ENCODE data around the gene HLA-DOA. TPM values are rescaled to one million over a fixed set of nuclear protein-coding genes. Genes with fewer than 3 reads are reported as not detected.

HLA-DOA gene
- total and polyA plus RNA-seq, 2 of the 8 experiments (the other 6 are each of a cell fraction or from before 2014, with no cell fraction given): 23.7 to 89.0 TPM

DNA sequence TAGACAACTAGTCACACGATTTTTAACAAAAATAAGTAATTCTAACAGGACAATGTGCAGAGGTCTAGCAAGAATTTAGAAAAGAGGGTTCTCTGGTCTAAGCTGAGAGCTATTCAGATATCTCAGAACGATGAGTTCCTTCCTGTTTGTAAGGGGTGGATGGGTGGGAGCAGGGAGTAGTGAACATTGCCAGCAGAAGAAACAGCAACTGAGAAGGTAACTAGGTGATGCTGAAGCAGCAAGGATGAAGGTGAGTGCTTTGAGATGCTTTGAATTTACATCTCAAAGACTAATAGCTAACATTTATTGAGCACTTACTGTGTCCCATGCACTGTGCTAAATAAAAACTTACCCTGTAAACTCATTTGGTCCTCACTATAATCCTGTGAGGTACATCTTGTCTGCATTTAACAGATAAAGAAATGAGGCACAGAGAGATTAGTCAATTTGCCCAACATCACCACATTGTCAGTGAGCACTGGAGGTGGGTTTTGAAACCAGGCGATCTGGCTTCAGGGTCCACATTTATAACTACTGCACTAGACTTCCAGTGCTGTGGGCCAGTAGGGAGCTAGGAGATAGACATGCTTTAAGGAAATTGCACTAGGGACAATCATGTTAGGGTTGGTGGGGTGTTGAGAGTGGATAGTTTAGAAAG is 25.3 kb downstream of the HLA-DOA start:
- Histone ChIP-seq H3K23ac (ENCODE audit: insufficient read length) (no peak overlapping the region), H3K4ac (replicated peaks; ENCODE audit: insufficient read length, low read depth, low read length) (no peak overlapping the region), H3K4me2 (ENCODE audit: insufficient read depth in 1 of 2, low read depth in 2 of 2, low read length in 2 of 2) (no peak overlapping the region), H3K4me3 (ENCODE audit: extremely low read depth in 1 of 4, insufficient read depth in 2 of 4, low read depth in 3 of 4, low read length in 4 of 4) (no peak overlapping the region), H3K27ac (ENCODE audit: low read depth, low read length) (no peak overlapping the region), H3K18ac (ENCODE audit: extremely low read depth, low read length) (no peak overlapping the region), H2BK12ac (ENCODE audit: low read depth, low read length) (no peak overlapping the region), H3K27me3 (replicated peaks in 1 of 4; ENCODE audit: control insufficient read depth in 3 of 4, extremely low read depth in 1 of 4, insufficient read depth in 3 of 4, low read length in 3 of 4) (no peaks in the 10 kb centered on the region), H4K91ac (replicated peaks; ENCODE audit: insufficient read length, low read length) (no peak overlapping the region), H4K8ac (ENCODE audit: extremely low read depth, insufficient read depth, low read length) (no peak overlapping the region), H4K5ac (ENCODE audit: insufficient read length, low read depth, low read length) (no peak overlapping the region), H3K79me1 (ENCODE audit: low read depth, low read length) (no peaks in the 10 kb centered on the region), H2BK15ac (ENCODE audit: low read length) (no peak overlapping the region), H3K4me1 (replicated peaks in 1 of 4; ENCODE audit: control insufficient read depth in 3 of 4, insufficient read depth in 4 of 4, low read length in 3 of 4) (peaks cover 0 to 6% (median 2%) of the 10 kb centered on the region in 4 experiments; a peak in 4 of 7 replicates), H2BK120ac (replicated peaks; ENCODE audit: low read depth, low read length) (no peak overlapping the region), H2AK5ac (ENCODE audit: low read depth, low read length) (no peak overlapping the region), H2BK5ac (ENCODE audit: low read depth, low read length) (no peak overlapping the region), H2BK20ac (ENCODE audit: low read length) (no peak overlapping the region), H3K9ac (replicated peaks in 1 of 4; ENCODE audit: extremely low read depth in 1 of 4, low read depth in 3 of 4, low read length in 3 of 4) (no peak overlapping the region), H3K56ac (replicated peaks; ENCODE audit: insufficient read length, low read depth, low read length) (no peak overlapping the region), H3K9me3 (ENCODE audit: insufficient read depth in 2 of 2, low read depth in 1 of 2, low read length in 1 of 2) (no peaks in the 10 kb centered on the region), H2AFZ (ENCODE audit: low read length) (no peak overlapping the region), H3K14ac (ENCODE audit: insufficient read length) (no peak overlapping the region), H3K79me2 (ENCODE audit: control insufficient read depth in 1 of 2, insufficient read depth in 2 of 2, low read length in 2 of 2) (peaks cover 0 to 9% of the 10 kb centered on the region in 2 experiments; a peak in 1 of 4 replicates), H3K36me3 (ENCODE audit: control insufficient read depth in 2 of 4, insufficient read depth in 4 of 4, low read length in 3 of 4) (peaks cover 17 to 31% (median 24%) of the 10 kb centered on the region in 4 experiments), H3K23me2 (ENCODE audit: low read depth, low read length) (no peaks in the 10 kb centered on the region), H4K20me1 (replicated peaks in 1 of 2; ENCODE audit: control insufficient read depth in 1 of 2, insufficient read depth in 2 of 2, low read length in 2 of 2) (peaks cover 10 to 17% of the 10 kb centered on the region in 2 experiments)
- ChIA-PET CTCF (ENCODE audit: partially characterized antibody) (interaction anchor here (0.7 to 6.6 kb wide), 47 partner anchors 9 to 264 kb away, joined by 3 to 110 read pairs (median 4); partner anchors contain the start of genes BRD2, HLA-DMA and HLA-DPA1), POLR2A (ENCODE audit: partially characterized antibody) (interaction anchor here (0.8 to 28.8 kb wide), 15 partner anchors 16 to 1206 kb away, joined by 3 to 1158 read pairs (median 5); partner anchors contain the start of genes B3GALT4, BRD2, HLA-DMA and VWA7)
- no peak for TF ChIP-seq KDM4A (IDR thresholded peaks at IDR 0.05; ENCODE audit: low read depth, low read length, severe bottlenecking)
- TF ChIP-seq POLR2A (IDR thresholded peaks at IDR 0.05; ENCODE audit: control extremely low read depth in 1 of 2, low read depth in 2 of 2, low read length in 2 of 2): peak in 1 of 2 experiments; percentile 38; a peak in 1 of 3 replicates
- no peak for DNase-seq (ENCODE audit: low read depth in 1 of 2, low spot score in 2 of 2)
- no peak for FAIRE-seq
- WGBS, 2 experiments (ENCODE audit: extremely low coverage in 1 of 2, insufficient coverage in 1 of 2, insufficient read length in 1 of 2, insufficient replicate concordance in 2 of 2, low coverage in 1 of 2, low lambda C conversion rate in 2 of 2, missing lambda C conversion rate in 1 of 2): 82% methylated on average over 3 of the region's 3 CpGs; no CpG with 5 or more reads in 1 of the 2 experiments

All from H1 (cell line).